HEK293T (cell line): ENCODE results near the gene UBE2I.

Source experiments
- CTBP1 ChIP-seq: fragments of 450-650 bp; IDR thresholded peaks from 2 replicates; pipeline ENCODE4 v1.6.1; 2016; ENCODE audit warnings: borderline replicate concordance
- ELF4 ChIP-seq: fragments of 450-650 bp; IDR thresholded peaks from 2 replicates; pipeline ENCODE4 v1.6.1; 2017; ENCODE audit warnings: antibody characterized with exemption
- FOXA1 ChIP-seq: fragments of 450-650 bp; IDR thresholded peaks from 2 replicates; pipeline ENCODE4 v1.6.1; 2016; ENCODE audit warnings: mild to moderate bottlenecking
- FOXK2 ChIP-seq: fragments of 450-650 bp; IDR thresholded peaks from 2 replicates; pipeline ENCODE4 v1.6.1; 2016; ENCODE audit warnings: mild to moderate bottlenecking
- FOXM1 ChIP-seq: fragments of 450-650 bp; IDR thresholded peaks from 2 replicates; pipeline ENCODE4 v1.6.1; 2017; ENCODE audit warnings: mild to moderate bottlenecking, borderline replicate concordance
- HDGF ChIP-seq: fragments of 450-650 bp; IDR thresholded peaks from 2 replicates; pipeline ENCODE4 v1.6.1; 2017; ENCODE audit warnings: antibody characterized with exemption, borderline replicate concordance
- L3MBTL2 ChIP-seq: fragments of 450-650 bp; conservative IDR thresholded peaks from 2 replicates; pipeline ENCODE4 v1.6.1; 2016; ENCODE audit warnings: mild to moderate bottlenecking
- NFRKB ChIP-seq: fragments of 450-650 bp; IDR thresholded peaks from 2 replicates; pipeline ENCODE4 v1.6.1; 2016; ENCODE audit warnings: mild to moderate bottlenecking, moderate library complexity
- PKNOX1 ChIP-seq: fragments of 450-650 bp; IDR thresholded peaks from 2 replicates; pipeline ENCODE4 v1.6.1; 2016
- SUZ12 ChIP-seq: fragments of 450-650 bp; IDR thresholded peaks from 2 replicates; pipeline ENCODE4 v1.6.1; 2016; ENCODE audit warnings: mild to moderate bottlenecking
- TARDBP ChIP-seq: fragments of 450-650 bp; IDR thresholded peaks from 2 replicates; pipeline ENCODE4 v1.6.1; 2016
- ZNF384 ChIP-seq: fragments of 450-650 bp; IDR thresholded peaks from 2 replicates; pipeline ENCODE4 v1.6.1; 2016

- TF ChIP-seq ELF4 (no peak), FOXK2 (no peak), FOXA1 (no peak), FOXM1 (no peak), PKNOX1 (no peak), CTBP1 (no peak), SUZ12 (no peak), ZNF384 (no peak), HDGF (no peak), NFRKB (no peak), TARDBP (no peak), L3MBTL2 (no peak)
Observed at GRCh38 chr16:1354815-1355540, 45.5 kb downstream of the UBE2I start.
